Thoracic aorta (tissue), 2 donors: ENCODE data around the gene SAMD8. TPM values are rescaled to one million over a fixed set of nuclear protein-coding genes. Genes with fewer than 3 reads are reported as not detected.
A peak's percentile ranks its signal among the peaks of the same experiment; 100 is the strongest.

Source experiments
- ATAC-seq: fragments of 150-250 bp; one replicate; pipeline ENCODE4 v1.8.0; 2017; ENCODE audit warnings: low read depth; ENCODE audit not compliant: insufficient number of reproducible peaks, low FRiP score
- DNase-seq: peaks from one replicate; pipeline ENCODE4 v3.0.0-alpha.2; 2020; ENCODE audit warnings: low spot score
- H3K27ac ChIP-seq, 2 donors: fragments of 200-600 bp; sonication (generic); 1 replicate in 1 of 2; 2 replicates in 1 of 2; pipeline ENCODE4 v1.5.1; 2016; ENCODE audit warnings: mild to moderate bottlenecking in 2 of 2, moderate library complexity in 2 of 2
- H3K27me3 ChIP-seq: fragments of 200-600 bp; sonication (generic); replicated peaks from 2 replicates; pipeline ENCODE4 v1.6.0; 2016; ENCODE audit warnings: mild to moderate bottlenecking; ENCODE audit not compliant: insufficient read depth
- H3K36me3 ChIP-seq: fragments of 200-600 bp; sonication (generic); one replicate; pipeline ENCODE4 v1.5.1; 2016
- H3K4me1 ChIP-seq, 2 donors: fragments of 200-600 bp; sonication (generic); 1 replicate in 1 of 2; 2 replicates in 1 of 2; pipeline versions ENCODE4 v1.5.1 to v1.6.0; 2016; ENCODE audit warnings: low read depth in 2 of 2, mild to moderate bottlenecking in 1 of 2; ENCODE audit not compliant: control insufficient read depth in 1 of 2
- H3K4me3 ChIP-seq: fragments of 200-600 bp; sonication (generic); 2 replicates; pipeline ENCODE4 v1.5.1; 2016; ENCODE audit warnings: mild to moderate bottlenecking
- H3K9me3 ChIP-seq: fragments of 200-600 bp; sonication (generic); 2 replicates; pipeline ENCODE4 v1.5.1; 2016
- CTCF ChIP-seq: fragments of 200-600 bp; sonication (generic); IDR thresholded peaks from one replicate; pipeline ENCODE4 v1.5.1; 2019; ENCODE audit warnings: antibody characterized with exemption
- total RNA-seq, 2 donors: library from RNA; depleted of rRNA; stranded (reverse); fragments of >200 nt; gene quantifications; one replicate each; pipeline versions ENCODE4 v1.1.0 to v1.2.3, GENCODE V29; 2016

SAMD8 gene
- 10 to 100 TPM; 22.7 to 51.5 TPM for total RNA-seq

- H3K27me3 ChIP-seq: no peaks in the 10 kb centered on the region
- DNase-seq (peak; percentile 93), ATAC-seq (peak; percentile 90)
- no peaks in the 10 kb centered on the region for H3K36me3 ChIP-seq
- H3K27ac ChIP-seq: peak within 1 kb of the TSS; percentile 99
- peaks cover 16 to 44% of the 10 kb centered on the region in 2 donors for H3K4me1 ChIP-seq
- TF ChIP-seq CTCF: peak; percentile 62
- no peaks in the 10 kb centered on the region for H3K9me3 ChIP-seq
- H3K4me3 ChIP-seq: peak within 1 kb of the TSS; percentile 86
These were observed at the start of gene SAMD8 for GRCh38 chr10:75111365-75111906. SAMD8 (plus strand) TSS chr10:75111656; CDS start chr10:75150529, 38,873 bp downstream.

- DNase-seq (no peak), ATAC-seq (no peak)
- Histone ChIP-seq H3K36me3 (no peaks in the 10 kb centered on the region), H3K9me3 (no peaks in the 10 kb centered on the region), H3K27ac (no peak overlapping the region), H3K27me3 (no peaks in the 10 kb centered on the region), H3K4me1 (peaks cover 3 to 11% of the 10 kb centered on the region in 2 donors), H3K4me3 (no peak overlapping the region)
- TF ChIP-seq CTCF: no peak
These were observed 49.5 kb upstream of the SAMD8 start for GRCh38 chr10:75061709-75062505.

GRCh38 chr10:75062506-75063299 is 48.8 kb upstream of the SAMD8 start:
- Histone ChIP-seq H3K36me3 (no peaks in the 10 kb centered on the region), H3K27me3 (no peaks in the 10 kb centered on the region), H3K4me1 (peaks cover 3 to 11% of the 10 kb centered on the region in 2 donors), H3K27ac (no peak overlapping the region), H3K9me3 (no peaks in the 10 kb centered on the region), H3K4me3 (no peak overlapping the region)
- no peak for TF ChIP-seq CTCF
- no peak for DNase-seq
- ATAC-seq: no peak

GRCh38 chr10:75063461-75064230 is 47.8 kb upstream of the SAMD8 start:
- Histone ChIP-seq H3K9me3 (no peaks in the 10 kb centered on the region), H3K27ac (no peak overlapping the region), H3K27me3 (no peaks in the 10 kb centered on the region), H3K36me3 (no peaks in the 10 kb centered on the region), H3K4me3 (no peak overlapping the region), H3K4me1 (peaks cover 3 to 11% of the 10 kb centered on the region in 2 donors)
- DNase-seq (no peak), ATAC-seq (no peak)
- no peak for TF ChIP-seq CTCF
